GM19023 (cell line): ENCODE results near the gene KIF12.
"Not testable (repeated sequence)": the region's sequence is repeated elsewhere in the genome, so short reads cannot be mapped to it uniquely, and the experiment has no call there.

Experiments
- ATAC-seq: cut with Tn5 transposase; IDR thresholded peaks from one replicate; pipeline ENCODE4 v1.9.1; 2021; ENCODE audit warnings: mild to moderate bottlenecking, moderate library complexity; ENCODE audit not compliant: unreplicated experiment

Gene KIF12

GRCh38 chr9:114049441-114050225 lies 49.5 kb downstream of the KIF12 start:
- ATAC-seq: no peak

GRCh38 chr9:114048533-114049415 lies 50.3 kb downstream of the KIF12 start:
- no peak for ATAC-seq

- ATAC-seq: no peak
These were observed 51.4 kb downstream of the KIF12 start for GRCh38 chr9:114047717-114048116.

GRCh38 chr9:114046875-114047274 lies 52.2 kb downstream of the KIF12 start:
- ATAC-seq: no peak

GRCh38 chr9:114046237-114046755 lies 52.8 kb downstream of the KIF12 start:
- ATAC-seq: no peak

- not testable (repeated sequence) for ATAC-seq
These were observed 55.4 kb downstream of the KIF12 start for GRCh38 chr9:114043660-114044059.
